DMS53 (cell line): ENCODE measurements around the gene AXIN1.
"Not testable (repeated sequence)": the region's sequence is repeated elsewhere in the genome, so short reads cannot be mapped to it uniquely, and the experiment has no call there.

Experiments
- DNase-seq: peaks from one replicate; lab custom pipeline; 2025; lab: John Stamatoyannopoulos, UW

The AXIN1 gene

DNA sequence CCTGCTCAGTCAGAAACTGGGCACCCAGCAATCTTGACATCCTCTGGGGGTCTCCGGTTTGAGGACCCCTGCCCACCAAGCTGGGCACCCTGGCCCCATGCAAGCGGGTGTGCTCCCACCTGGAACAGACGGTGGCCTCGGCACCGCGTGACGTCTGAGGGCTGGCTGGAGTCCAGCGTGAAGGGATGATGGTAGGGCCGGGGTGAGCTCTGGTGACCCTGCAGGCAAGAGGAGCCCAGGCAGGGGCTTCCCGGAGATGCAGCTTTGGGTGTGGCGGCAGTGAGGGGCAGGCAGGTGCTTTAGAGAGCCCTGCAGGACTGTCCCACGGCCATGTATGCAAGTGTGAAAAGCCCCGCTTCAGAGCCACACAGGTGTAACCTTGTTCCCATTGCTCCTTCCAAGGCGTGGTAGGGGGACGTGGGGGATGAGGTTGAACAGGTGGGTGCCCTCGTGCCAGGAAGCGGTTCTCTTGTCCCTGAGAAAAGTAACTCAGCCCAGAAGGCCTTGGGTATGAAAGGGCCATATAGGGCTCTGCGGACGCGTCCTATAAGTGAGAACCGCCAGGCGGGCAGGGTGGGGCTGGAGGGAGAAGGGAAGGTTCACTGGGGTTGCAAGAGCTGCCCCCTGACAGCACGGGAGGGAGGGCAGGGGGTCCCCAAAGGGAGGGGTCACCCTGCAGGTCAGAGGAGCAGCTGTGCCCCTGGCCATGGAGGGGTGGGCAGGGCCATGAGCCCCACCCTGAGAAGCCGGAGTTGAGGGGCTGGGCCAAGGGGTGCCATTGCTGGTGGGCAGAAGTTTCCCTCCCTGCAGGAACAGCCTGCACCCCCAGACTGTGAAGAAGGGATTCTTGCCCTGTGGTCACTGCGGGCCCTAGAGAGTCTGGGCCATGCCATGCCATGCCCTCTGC, 86.0 kb downstream of the AXIN1 start:
- no peak for DNase-seq

DNA sequence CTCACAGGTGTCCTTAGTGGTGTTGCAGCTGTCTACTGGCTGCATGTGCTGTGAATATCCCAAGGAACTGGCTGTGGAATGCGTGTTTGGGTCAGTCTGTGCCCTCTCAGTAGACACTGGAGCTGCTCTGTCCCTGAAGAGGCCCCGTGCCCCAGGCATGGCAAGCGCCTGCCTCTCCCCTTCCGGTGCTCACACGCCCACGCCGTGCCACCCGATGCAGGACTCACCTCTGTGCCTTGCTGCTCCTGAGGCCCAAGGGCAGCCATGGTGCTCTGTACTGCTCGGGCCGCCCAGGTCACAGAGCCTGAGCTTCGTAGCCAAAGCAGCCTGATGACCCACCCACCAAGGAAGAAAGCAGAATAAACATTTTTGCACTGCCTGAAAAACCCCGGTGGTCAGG, 86.8 kb downstream of the AXIN1 start:
- DNase-seq: no peak

DNA sequence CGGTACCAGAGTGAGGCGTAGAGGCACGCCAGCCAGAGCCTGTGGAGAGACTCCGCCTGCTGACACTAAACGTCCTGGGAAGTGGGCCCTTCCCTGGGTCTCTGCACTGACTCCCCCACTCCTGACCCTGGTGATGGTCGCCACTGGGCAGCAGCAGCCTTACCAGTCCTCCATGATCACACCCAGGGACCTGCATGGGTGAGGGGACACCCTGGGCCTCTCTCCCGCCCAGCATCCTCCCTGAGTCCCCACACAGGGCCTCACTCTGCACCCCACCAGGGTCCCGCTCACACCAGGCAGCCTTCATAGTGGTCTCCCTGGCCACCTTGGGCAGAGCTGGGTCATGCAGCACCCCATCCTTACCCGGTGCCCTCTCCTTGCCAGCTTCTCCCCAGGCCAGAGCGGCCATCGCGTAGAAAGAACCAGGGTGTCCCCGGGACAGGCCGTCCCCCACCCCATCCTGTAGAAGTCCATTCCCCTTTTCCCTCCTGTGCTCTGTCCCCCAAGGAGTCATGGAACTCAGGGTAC, 87.5 kb downstream of the AXIN1 start:
- no peak for DNase-seq

DNA sequence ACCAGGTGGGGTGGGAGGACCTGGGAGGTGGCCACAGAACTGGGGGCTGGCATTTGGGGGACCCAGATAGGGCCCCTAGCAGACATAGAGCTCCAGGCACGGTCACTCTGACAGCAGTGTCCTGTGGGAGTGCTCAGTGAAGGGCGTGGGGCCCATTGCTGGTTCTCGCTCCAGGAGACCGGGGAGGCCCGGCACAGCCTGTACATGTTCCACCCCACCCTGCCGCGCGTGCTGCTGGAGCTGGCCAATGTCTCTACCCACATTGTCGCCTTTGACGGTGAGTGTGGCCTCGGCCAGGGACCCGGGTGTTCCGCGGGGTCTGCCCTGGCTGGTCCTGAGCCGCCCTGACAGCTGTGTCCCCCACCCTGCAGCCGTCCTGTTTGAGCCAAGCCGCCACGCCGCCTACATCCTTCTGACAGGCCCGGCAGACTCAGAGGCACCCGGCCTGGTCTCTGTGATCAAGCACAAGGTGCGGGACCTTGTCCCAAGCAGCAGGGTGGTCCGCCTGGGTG, 88.0 kb downstream of the AXIN1 start:
- DNase-seq: no peak

DNA sequence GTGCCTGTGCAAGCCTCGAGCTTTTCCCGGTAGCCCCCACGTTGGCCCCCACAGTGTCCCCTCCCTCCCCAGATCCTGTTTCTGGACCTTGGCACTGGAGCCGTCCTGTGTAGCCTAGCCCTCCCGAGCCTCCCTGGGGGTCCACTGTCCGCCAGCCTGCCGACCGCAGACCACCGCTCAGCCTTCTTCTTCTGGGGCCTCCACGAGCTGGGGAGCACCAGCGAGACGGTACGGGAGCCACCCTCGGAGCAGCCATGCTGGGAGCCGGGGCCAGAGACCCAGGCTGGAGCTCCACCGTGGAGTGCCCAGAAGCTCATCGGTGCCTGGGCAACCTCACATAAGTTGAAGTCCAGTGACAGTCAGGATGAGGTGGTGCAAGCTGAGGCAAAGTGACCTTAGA, 88.6 kb downstream of the AXIN1 start:
- DNase-seq: no peak

DNA sequence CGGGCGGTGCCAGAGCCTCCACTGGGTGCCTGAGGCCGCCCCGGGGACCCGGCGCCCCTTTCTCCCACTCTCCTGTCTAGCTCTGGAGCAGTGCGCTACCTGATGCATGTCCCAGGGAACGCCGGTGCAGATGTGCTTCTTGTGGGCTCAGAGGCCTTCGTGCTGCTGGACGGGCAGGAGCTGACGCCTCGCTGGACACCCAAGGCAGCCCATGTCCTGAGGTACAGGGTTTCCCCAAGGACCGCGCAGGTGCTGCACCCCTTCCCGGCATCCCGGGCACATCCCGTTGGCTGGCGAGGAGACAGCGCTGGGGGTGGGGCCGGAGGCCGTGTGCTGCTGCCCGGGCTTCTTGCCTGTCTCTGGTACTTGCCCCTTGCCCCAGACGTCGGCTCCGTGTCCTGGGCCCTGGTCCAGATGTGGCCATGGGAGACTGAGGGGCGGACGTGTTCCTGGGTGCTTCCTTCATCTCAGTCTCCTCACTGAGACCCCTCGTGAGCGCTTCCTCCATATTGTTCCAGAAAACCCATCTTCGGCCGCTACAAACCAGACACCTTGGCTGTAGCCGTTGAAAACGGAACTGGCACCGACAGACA, 89.2 kb downstream of the AXIN1 start:
- no peak for DNase-seq

DNA sequence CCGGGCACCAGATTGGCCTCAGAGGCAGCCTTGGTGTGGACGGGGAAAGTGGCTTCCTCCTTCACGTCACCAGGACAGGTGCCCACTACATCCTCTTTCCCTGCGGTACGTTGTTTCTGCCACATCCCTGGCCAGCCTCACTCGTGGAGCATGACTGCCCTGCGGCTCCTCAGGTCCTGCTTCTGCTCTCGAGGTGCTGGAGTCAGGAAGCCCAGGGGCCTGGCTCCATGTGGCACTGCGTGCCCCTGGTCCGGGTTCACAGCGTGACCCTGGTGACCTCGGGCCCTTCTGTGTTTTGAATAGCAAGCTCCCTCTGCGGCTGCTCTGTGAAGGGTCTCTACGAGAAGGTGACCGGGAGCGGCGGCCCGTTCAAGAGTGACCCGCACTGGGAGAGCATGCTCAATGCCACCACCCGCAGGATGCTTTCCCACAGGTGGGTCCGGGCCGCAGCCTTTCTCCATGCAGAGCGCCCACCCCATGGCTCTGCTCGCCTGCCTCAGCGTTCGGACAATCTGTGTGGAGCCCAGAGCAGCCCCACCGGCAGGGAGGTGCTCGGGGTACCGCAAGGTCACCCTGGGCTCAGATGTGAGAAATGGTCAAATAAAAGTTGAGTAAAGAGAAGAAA, 90.3 kb downstream of the AXIN1 start:
- no peak for DNase-seq

DNA sequence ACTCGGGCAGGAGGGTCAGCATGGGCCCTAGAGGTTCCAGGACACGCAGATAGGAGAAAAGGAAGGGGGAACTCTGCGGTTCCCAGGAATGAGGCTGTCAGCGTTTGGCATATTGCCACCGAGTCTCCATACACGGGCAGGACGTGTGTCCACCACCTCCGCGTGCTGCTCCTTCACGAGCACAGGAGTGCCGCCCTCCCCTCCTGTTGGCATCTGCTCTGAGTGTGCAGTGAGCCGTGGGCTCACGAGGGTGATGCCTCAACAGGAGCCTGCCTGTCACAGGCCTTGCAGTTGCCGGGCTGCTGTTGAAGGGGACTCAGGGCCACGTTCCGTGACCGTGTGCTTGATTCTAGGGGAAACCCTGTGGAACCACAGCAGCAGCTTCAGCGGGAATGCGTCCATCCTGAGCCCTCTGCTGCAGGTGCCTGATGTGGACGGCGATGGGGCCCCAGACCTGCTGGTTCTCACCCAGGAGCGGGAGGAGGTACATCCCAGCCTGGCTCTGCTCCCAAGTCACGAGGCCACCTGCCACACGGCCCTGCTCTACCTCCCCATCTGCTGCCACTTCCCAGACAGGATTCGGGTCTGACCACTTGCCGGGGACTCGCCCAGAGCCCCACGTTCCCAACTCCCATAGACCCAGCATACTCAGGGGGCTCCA, 91.4 kb downstream of the AXIN1 start:
- no peak for DNase-seq

DNA sequence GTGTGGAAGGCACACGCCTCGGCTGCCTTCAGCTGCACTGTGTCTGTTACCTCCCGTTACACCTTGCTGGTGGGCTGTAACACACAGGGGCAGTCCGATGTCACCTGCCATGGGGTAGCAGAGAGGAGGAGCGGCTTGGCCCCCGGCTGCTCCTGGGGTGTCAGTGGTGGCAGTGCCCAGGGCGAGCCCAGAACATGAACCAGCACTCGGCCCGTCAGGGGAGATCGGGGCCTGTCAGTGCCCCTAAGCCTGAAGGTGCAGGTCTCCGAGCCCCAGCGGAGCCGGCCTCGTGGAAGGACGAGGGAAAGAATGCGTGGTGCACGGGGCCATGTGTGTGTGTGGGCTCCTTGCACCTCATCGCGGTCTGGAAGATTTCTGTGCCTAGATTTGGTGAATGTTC, 92.2 kb downstream of the AXIN1 start:
- no peak for DNase-seq

DNA sequence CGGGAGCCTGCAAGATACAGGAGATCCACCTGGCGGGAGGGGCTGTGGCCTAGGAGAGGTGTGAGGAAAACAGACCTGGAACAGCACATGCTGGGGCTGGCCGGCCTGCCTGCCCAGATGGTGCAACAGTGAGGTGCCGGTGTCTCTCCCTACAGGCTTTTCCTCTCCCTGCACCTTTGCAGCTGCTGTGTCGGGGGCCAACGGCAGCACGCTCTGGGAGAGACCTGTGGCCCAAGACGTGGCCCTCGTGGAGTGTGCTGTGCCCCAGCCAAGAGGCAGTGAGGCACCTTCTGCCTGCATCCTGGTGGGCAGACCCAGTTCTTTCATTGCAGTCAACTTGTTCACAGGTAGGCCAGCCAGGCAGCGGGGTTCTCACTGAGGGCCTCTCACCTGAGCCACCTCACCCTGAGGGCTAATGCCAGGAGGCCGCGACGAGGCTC, 92.7 kb downstream of the AXIN1 start:
- no peak for DNase-seq

DNA sequence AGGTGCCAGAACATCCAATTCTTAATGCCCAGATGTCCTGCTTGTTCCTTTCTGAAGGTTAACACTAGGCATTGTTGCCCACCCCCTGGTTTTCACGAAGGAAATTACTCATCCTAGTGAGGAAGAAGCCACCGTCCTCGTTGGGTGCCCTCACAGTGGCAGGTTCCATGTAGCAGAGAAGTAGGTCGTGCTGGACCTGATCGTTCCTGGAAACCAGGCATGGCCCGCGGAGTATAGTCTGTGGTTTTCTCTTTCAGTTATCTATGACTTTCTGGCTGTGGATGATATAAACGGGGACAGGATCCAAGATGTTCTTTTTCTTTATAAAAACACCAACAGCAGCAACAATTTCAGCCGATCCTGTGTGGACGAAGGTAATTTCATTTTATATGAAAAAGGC, 93.3 kb downstream of the AXIN1 start:
- DNase-seq: no peak

DNA sequence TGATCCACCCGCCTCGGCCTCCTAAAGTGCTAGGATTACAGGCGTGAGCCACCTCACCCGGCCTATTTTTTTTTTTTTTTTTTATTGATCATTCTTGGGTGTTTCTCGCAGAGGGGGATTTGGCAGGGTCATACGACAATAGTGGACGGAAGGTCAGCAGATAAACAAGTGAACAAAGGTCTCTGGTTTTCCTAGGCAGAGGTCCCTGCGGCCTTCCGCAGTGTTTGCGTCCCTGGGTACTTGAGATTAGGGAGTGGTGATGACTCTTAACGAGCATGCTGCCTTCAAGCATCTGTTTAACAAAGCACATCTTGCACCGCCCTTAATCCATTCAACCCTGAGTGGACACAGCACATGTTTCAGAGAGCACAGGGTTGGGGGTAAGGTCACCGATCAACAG, 94.4 kb downstream of the AXIN1 start:
- DNase-seq: not testable (repeated sequence)

DNA sequence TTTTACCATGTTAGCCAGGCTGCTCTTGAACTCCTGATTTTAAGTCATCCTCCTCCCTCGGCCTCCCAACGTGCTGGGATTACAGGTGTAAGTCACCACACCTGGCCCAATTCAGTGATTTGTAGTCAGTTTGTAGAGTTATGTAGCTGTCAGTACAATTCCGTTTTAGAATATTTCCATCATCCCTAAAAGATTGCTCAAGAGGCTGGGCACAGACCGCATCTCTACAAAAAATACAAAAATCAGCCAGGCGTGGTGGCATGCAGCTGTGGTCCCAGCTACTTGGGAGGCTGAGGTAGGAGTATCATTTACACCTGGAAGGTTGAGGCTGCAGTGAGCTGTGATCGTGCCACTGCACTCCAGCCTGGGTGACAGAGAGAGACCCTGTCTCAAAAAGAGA, 97.3 kb downstream of the AXIN1 start:
- no peak for DNase-seq

DNA sequence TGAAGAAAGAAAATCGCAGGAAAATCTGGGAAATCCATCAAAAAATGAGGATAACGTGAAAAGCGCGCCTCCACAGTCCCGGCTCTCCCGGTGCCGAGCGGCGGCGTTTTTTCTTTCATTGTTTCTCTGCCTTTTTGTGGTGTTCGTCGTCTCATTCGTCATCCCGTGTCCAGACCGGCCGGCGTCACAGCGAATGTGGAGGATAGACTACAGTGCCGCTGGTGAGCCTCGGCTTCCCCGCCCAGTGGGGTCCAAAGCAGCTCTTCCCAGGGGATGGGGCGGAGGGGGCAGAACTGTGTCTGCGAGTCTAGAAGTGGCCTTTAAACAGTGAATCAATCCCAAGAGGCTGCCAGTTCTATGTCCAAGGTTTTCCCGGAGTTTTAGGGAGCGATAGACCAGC, 98.1 kb downstream of the AXIN1 start:
- DNase-seq: no peak

DNA sequence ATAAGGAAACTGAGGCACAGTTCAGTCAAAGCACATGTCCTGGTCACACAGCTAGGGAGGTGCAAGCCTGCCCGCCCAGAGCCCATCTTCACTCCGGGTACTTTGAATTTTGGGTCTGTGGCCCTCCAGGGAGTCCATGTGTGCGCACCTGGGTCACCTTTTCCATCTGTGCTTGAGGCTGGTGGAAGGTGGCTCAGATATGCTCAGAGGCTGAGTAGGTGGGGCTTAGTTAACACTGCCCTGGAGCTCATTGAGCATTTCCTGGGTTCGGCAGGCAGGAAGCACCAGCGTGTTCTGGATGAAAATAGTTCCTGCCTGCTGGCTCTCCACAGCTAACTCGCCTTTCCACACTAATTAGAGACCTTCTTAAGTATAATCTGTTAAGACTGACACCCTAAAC, 98.7 kb downstream of the AXIN1 start:
- DNase-seq: no peak

DNA sequence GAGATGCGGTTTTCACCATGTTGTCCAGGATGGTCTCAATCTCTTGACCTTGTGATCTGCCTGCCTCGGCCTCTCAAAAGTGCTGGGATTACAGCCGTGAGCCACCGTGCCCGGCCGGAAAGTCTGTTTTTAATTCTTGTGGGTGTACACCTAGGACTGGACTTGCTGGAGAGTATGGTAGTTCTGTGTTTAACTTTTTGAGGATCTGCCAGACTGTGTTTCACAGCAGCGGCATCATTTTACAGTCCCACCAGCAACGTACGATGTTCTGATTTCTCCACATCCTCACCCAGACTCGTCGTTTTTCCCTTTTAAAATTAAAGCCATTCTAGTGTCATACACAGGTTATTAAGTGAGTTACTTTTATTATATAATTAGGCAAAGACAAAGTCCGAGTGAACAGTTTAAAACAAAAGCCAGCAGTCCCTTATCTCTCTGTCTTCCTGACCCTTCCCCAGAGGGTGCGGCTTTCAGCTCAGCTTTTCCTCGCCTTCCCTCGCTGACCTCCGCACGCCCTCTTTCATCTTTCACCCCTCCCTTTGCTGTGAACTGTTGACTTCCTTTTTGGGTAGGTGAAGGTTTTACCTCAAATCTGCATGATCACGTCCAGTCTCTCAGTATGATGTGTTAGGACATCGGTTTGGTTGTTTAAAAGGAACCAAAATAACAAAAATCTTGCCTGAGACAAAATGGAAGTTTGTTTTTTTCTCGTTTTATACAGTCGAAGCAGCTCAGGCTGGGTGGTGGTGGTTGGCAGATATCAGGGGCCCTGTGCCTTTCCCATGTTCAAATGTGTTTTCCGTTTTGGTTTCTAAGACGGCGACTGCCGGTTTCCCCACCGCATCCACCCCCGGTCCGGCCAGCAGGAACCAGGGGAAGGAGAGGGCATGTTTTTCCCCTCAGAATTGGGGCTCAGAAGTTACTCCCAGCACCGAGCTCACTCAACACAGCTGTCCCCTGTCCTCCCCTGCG, 99.9 kb downstream of the AXIN1 start:
- DNase-seq: no peak

DNA sequence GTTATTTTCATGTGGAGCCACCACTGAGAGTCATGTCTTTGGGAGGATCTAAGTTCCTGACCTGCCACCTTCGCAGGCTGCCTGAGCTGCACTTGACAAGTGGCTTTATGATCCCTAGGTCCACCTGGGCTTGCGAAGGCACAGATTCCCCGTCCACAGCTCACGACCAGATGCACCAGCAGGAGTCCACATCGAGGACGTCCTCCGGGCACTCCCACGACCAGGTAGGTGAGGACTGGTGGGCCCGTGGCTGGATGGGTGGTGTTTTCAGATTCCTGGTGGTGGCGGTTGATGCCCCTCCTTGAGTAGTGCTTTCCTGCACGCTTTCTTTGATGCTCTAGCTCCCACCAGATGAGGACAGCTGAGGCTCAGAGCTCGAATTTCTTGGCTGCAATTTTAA, 103.1 kb downstream of the AXIN1 start:
- no peak for DNase-seq

DNA sequence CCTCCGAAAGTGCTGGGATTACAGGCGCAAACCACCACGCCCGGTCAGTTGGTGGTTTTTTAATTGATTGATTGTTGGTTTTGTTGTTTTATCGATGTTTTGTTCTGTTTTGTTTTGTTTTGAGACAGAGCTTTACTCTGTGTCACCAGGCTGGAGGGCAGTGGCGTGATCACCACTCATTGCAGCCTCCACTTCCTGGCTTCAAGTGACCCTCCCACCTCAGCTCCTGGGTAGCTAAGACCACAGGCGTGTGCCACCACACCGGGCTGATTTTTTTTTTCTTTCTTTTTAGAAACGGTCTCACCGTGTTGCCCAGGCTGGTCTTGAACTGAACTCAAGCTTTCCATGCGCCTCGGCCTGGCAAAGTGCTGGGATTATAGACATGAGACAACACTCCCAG, 105.5 kb downstream of the AXIN1 start:
- no peak for DNase-seq

DNA sequence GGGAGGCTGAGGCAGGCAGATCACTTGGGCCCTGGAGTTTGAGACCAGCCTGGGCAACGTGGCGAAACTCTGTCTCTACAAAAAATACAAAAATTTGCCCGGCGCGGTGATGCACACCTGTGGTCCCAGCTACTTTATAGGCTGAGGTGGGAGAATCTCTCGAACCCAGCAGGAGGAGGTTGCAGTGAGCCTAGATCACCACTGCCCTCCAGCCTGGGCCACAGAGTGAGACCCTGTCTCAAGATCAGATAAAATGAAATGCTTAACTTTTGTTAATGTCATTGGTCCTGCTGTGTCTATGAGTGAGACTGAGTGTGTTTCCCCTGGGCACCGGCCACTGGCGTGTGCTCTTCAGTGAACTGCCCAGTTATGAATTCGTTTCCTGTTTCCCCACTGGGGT, 107.4 kb downstream of the AXIN1 start:
- DNase-seq: no peak

DNA sequence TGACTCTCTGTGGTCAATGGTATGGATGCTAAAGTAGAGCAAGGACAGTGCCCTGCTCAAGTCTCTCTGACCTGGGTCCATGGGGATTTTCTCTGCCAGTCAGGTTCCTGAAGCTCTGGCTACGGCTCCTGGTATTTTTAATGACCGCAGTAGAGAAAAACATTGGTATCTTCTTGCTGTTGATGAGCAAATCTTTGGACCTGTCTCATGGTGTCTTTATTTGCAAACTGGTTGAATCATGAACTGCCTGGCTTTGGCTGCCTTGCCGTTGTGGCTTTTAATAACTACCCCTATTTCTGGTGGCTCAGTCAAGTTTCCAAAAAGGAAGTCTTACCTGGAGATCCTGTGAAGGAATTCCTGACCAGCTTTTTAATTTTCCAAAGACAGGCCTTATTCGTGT, 109.2 kb downstream of the AXIN1 start:
- no peak for DNase-seq

DNA sequence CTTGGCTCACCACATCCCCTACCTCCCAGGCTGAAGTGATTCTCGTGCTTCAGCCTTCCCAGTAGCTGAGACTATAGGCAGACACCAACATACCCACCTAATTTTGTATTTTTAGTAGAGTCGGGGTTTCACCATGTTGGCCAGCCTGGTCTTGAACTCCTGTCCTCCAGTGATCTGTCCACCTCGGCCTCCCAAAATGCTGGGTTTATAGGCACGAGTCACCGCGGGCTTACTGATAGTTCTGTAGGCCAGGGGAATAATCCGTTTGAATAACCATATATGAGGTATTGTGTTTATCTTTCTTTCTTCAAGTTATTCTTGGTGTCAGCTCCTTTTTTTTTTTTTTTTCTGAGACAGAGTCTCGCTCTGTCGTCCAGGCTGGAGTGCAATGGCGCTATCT, 110.2 kb downstream of the AXIN1 start:
- no peak for DNase-seq
